GM23338 (cell line): Measurements from ENCODE around the gene TENT4A. TPM values are rescaled to one million over a fixed set of nuclear protein-coding genes. Genes with fewer than 3 reads are reported as not detected.

Source experiments
- ATAC-seq: fragments of 200-7000 bp; cut with Tn5 transposase; 3 replicates; pipeline ENCODE4 v1.9.1; 2020
- DNase-seq: peaks from one replicate; pipeline ENCODE4 v3.0.0-alpha.2; 2015; ENCODE audit warnings: low spot score
- H2AFZ ChIP-seq: fragments of 200-600 bp; sonication (generic); 2 replicates; pipeline ENCODE4 v1.8.0; 2016; ENCODE audit warnings: antibody characterized with exemption, mild to moderate bottlenecking, moderate library complexity
- H3F3A ChIP-seq: fragments of 200-600 bp; sonication (generic); replicated peaks from 2 replicates; pipeline ENCODE4 v1.8.0; 2017; ENCODE audit warnings: antibody characterized with exemption, mixed run types, low read depth
- H3K27ac ChIP-seq: fragments of 200-600 bp; sonication (generic); 2 replicates; pipeline ENCODE4 v1.6.1; 2016; ENCODE audit warnings: low read depth
- H3K27me3 ChIP-seq: fragments of 200-600 bp; sonication (generic); 2 replicates; pipeline ENCODE4 v1.8.0; 2016; ENCODE audit warnings: mild to moderate bottlenecking, mixed run types, moderate library complexity; ENCODE audit not compliant: insufficient read depth
- H3K36me3 ChIP-seq: fragments of 200-600 bp; sonication (generic); 2 replicates; pipeline ENCODE4 v1.8.0; 2016; ENCODE audit warnings: mild to moderate bottlenecking; ENCODE audit not compliant: insufficient read depth
- H3K4me1 ChIP-seq: fragments of 200-600 bp; sonication (generic); 2 replicates; pipeline ENCODE4 v1.8.0; 2016; ENCODE audit warnings: mild to moderate bottlenecking, moderate library complexity; ENCODE audit not compliant: insufficient read depth
- H3K4me2 ChIP-seq: fragments of 200-600 bp; sonication (generic); 2 replicates; pipeline ENCODE4 v1.7.1; 2017; ENCODE audit warnings: mixed run types
- H3K4me3 ChIP-seq: fragments of 200-600 bp; sonication (generic); 2 replicates; pipeline ENCODE4 v1.6.1; 2016; ENCODE audit warnings: mixed run types
- H3K79me2 ChIP-seq: fragments of 200-600 bp; sonication (generic); replicated peaks from 2 replicates; pipeline ENCODE4 v1.8.0; 2017; ENCODE audit warnings: mild to moderate bottlenecking; ENCODE audit not compliant: insufficient read depth
- H3K9me2 ChIP-seq: fragments of 200-600 bp; sonication (generic); 2 replicates; pipeline ENCODE4 v1.8.0; 2017; ENCODE audit not compliant: insufficient read depth
- H4K20me1 ChIP-seq: fragments of 200-600 bp; sonication (generic); replicated peaks from 2 replicates; pipeline ENCODE4 v1.8.0; 2017; ENCODE audit warnings: mild to moderate bottlenecking; ENCODE audit not compliant: insufficient read depth
- H3K27ac Mint-ChIP-seq: 2 replicates; pipeline ENCODE4 v1.8.0; 2020; ENCODE audit warnings: inconsistent platforms, mild to moderate bottlenecking, moderate library complexity, mixed read lengths
- H3K27me3 Mint-ChIP-seq: 3 replicates; pipeline ENCODE4 v1.8.0; 2022; ENCODE audit warnings: low read depth, mild to moderate bottlenecking, moderate library complexity, mixed read lengths, inconsistent platforms; ENCODE audit not compliant: insufficient read depth, poor library complexity
- H3K36me3 Mint-ChIP-seq: 3 replicates; pipeline ENCODE4 v1.8.0; 2021; ENCODE audit warnings: low read depth, mild to moderate bottlenecking, inconsistent platforms, moderate library complexity, mixed read lengths
- H3K4me1 Mint-ChIP-seq: 3 replicates; pipeline ENCODE4 v1.8.0; 2020; ENCODE audit warnings: mild to moderate bottlenecking, inconsistent platforms, mixed read lengths
- H3K4me3 Mint-ChIP-seq: 3 replicates; pipeline ENCODE4 v1.8.0; 2021; ENCODE audit warnings: moderate library complexity, mild to moderate bottlenecking, inconsistent platforms, mixed read lengths
- H3K9me3 Mint-ChIP-seq: 3 replicates; pipeline ENCODE4 v1.8.0; 2020; ENCODE audit warnings: moderate library complexity, mild to moderate bottlenecking, inconsistent platforms, mixed read lengths
- CREB1 ChIP-seq: fragments of 250-450 bp; sonication (Bioruptor Pico); IDR thresholded peaks from 2 replicates; pipeline ENCODE4 v1.5.0; 2020; ENCODE audit warnings: low read depth, mild to moderate bottlenecking, moderate library complexity
- CTCF ChIP-seq, 2 experiments: fragments of 200-600 bp in 1 of 2; sonication (generic) in 1 of 2; conservative IDR thresholded peaks; 2 replicates each; pipeline versions ENCODE4 v1.5.1 to v1.6.1; 2016 to 2017; ENCODE audit warnings: antibody characterized with exemption in 2 of 2, low read depth in 2 of 2, mild to moderate bottlenecking in 2 of 2, moderate library complexity in 1 of 2
- EZH2phosphoT487 ChIP-seq: fragments of 200-600 bp; sonication (generic); IDR thresholded peaks from one replicate; pipeline ENCODE4 v1.8.1; 2018; ENCODE audit warnings: antibody characterized with exemption; ENCODE audit not compliant: unreplicated experiment
- POLR2AphosphoS5 ChIP-seq: IDR thresholded peaks from 2 replicates; pipeline ENCODE4 v1.6.1; 2016; ENCODE audit warnings: antibody characterized with exemption, low read depth
- STAT1 ChIP-seq: IDR thresholded peaks from one replicate; pipeline ENCODE4 v1.6.1; 2016; ENCODE audit warnings: antibody characterized with exemption; ENCODE audit not compliant: unreplicated experiment
- ZNF331 ChIP-seq: fragments of 250-450 bp; sonication (Bioruptor Pico); IDR thresholded peaks from 2 replicates; pipeline ENCODE4 v1.5.0; 2020; ENCODE audit warnings: low read depth, mild to moderate bottlenecking, moderate library complexity
- polyA plus RNA-seq: library from polyadenylated mRNA; unstranded; fragments of >200 nt; fragmentation: Nextera tagmentation; extraction: Ambion mirVana; gene quantifications from 2 replicates; pipeline ENCODE4 v1.2.1, GENCODE V29; 2016
- total RNA-seq: library from RNA; depleted of rRNA; stranded (reverse); fragments of >200 nt; shearing (Covaris generic); gene quantifications from 2 replicates; pipeline ENCODE4 v1.2.3, GENCODE V29; 2014
- TF ChIP-seq, protein P1 (sequence below): fragments of 250-450 bp; sonication (Bioruptor Pico); IDR thresholded peaks from 2 replicates; pipeline ENCODE4 v1.5.0; 2020; ENCODE audit warnings: mild to moderate bottlenecking, moderate library complexity

TENT4A gene
- total and polyA plus RNA-seq, 2 experiments from 2014 or later: 5.3 to 24.0 TPM

GRCh38 chr5:6716629-6717149 is 3.5 kb downstream of the TENT4A start (continued):
- TF ChIP-seq, protein P1, sequence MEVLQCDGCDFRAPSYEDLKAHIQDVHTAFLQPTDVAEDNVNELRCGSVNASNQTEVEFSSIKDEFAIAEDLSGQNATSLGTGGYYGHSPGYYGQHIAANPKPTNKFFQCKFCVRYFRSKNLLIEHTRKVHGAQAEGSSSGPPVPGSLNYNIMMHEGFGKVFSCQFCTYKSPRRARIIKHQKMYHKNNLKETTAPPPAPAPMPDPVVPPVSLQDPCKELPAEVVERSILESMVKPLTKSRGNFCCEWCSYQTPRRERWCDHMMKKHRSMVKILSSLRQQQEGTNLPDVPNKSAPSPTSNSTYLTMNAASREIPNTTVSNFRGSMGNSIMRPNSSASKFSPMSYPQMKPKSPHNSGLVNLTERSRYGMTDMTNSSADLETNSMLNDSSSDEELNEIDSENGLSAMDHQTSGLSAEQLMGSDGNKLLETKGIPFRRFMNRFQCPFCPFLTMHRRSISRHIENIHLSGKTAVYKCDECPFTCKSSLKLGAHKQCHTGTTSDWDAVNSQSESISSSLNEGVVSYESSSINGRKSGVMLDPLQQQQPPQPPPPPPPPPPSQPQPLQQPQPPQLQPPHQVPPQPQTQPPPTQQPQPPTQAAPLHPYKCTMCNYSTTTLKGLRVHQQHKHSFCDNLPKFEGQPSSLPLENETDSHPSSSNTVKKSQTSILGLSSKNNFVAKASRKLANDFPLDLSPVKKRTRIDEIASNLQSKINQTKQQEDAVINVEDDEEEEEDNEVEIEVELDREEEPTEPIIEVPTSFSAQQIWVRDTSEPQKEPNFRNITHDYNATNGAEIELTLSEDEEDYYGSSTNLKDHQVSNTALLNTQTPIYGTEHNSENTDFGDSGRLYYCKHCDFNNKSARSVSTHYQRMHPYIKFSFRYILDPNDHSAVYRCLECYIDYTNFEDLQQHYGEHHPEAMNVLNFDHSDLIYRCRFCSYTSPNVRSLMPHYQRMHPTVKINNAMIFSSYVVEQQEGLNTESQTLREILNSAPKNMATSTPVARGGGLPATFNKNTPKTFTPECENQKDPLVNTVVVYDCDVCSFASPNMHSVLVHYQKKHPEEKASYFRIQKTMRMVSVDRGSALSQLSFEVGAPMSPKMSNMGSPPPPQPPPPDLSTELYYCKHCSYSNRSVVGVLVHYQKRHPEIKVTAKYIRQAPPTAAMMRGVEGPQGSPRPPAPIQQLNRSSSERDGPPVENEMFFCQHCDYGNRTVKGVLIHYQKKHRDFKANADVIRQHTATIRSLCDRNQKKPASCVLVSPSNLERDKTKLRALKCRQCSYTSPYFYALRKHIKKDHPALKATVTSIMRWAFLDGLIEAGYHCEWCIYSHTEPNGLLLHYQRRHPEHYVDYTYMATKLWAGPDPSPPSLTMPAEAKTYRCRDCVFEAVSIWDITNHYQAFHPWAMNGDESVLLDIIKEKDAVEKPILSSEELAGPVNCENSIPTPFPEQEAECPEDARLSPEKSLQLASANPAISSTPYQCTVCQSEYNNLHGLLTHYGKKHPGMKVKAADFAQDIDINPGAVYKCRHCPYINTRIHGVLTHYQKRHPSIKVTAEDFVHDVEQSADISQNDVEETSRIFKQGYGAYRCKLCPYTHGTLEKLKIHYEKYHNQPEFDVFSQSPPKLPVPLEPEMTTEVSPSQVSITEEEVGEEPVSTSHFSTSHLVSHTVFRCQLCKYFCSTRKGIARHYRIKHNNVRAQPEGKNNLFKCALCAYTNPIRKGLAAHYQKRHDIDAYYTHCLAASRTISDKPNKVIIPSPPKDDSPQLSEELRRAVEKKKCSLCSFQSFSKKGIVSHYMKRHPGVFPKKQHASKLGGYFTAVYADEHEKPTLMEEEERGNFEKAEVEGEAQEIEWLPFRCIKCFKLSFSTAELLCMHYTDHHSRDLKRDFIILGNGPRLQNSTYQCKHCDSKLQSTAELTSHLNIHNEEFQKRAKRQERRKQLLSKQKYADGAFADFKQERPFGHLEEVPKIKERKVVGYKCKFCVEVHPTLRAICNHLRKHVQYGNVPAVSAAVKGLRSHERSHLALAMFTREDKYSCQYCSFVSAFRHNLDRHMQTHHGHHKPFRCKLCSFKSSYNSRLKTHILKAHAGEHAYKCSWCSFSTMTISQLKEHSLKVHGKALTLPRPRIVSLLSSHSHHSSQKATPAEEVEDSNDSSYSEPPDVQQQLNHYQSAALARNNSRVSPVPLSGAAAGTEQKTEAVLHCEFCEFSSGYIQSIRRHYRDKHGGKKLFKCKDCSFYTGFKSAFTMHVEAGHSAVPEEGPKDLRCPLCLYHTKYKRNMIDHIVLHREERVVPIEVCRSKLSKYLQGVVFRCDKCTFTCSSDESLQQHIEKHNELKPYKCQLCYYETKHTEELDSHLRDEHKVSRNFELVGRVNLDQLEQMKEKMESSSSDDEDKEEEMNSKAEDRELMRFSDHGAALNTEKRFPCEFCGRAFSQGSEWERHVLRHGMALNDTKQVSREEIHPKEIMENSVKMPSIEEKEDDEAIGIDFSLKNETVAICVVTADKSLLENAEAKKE (CRISPR knock-in tag): no peak
- TF ChIP-seq CREB1 (no peak), ZNF331 (CRISPR knock-in tag) (no peak)

GRCh38 chr5:6717247-6717646 is 4.0 kb downstream of the TENT4A start:
- H3K27ac ChIP-seq: no peak overlapping the region
- no peak for DNase-seq
- no peak overlapping the region for H2AFZ ChIP-seq
- H3F3A ChIP-seq: 0 out of 2 replicates have a peak, but pooled peaks cover 4% of the 10 kb centered on the region
- peaks cover 65% of the 10 kb centered on the region for H3K4me1 Mint-ChIP-seq
- H3K27me3 ChIP-seq: peaks cover 4% of the 10 kb centered on the region; the same call in 1 of the 2 replicates
- ATAC-seq: no peak
- H3K36me3 ChIP-seq: no peaks in the 10 kb centered on the region
- H3K9me2 ChIP-seq: no peaks in the 10 kb centered on the region
- peaks cover 7% of the 10 kb centered on the region for H3K27me3 Mint-ChIP-seq
- no peak overlapping the region for H3K4me2 ChIP-seq
- H3K36me3 Mint-ChIP-seq: peaks cover 3% of the 10 kb centered on the region; the same call in 2 of the 3 replicates
- no peak overlapping the region; the same call in 1 of the 2 replicates for H3K27ac Mint-ChIP-seq
- peaks cover 38% of the 10 kb centered on the region for H3K4me1 ChIP-seq
- H3K4me3 Mint-ChIP-seq: no peak overlapping the region
- no peak overlapping the region for H3K4me3 ChIP-seq
- peaks cover 77% of the 10 kb centered on the region for H3K79me2 ChIP-seq
- H3K9me3 Mint-ChIP-seq: no peaks in the 10 kb centered on the region; the same call in 2 of the 3 replicates
- H4K20me1 ChIP-seq: peaks cover 54% of the 10 kb centered on the region
- TF ChIP-seq POLR2AphosphoS5 (no peak), EZH2phosphoT487 (no peak), STAT1 (no peak), CTCF (conservative IDR thresholded peaks at IDR 0.05; ENCODE audit: low read depth in 2 of 2) (no peak)
- TF ChIP-seq, protein P1 (CRISPR knock-in tag): no peak
